NOMO-1 treated with dmso at 0.1 percent for 144 hours (cell line): Measurements from ENCODE around the gene KLHL29.
A peak's percentile ranks its signal among the peaks of the same experiment; 100 is the strongest.

Experiments
- DNase-seq: peaks from one replicate; lab custom pipeline; 2025; ENCODE audit not compliant: unreplicated experiment; lab: John Stamatoyannopoulos, UW

Gene KLHL29

DNA sequence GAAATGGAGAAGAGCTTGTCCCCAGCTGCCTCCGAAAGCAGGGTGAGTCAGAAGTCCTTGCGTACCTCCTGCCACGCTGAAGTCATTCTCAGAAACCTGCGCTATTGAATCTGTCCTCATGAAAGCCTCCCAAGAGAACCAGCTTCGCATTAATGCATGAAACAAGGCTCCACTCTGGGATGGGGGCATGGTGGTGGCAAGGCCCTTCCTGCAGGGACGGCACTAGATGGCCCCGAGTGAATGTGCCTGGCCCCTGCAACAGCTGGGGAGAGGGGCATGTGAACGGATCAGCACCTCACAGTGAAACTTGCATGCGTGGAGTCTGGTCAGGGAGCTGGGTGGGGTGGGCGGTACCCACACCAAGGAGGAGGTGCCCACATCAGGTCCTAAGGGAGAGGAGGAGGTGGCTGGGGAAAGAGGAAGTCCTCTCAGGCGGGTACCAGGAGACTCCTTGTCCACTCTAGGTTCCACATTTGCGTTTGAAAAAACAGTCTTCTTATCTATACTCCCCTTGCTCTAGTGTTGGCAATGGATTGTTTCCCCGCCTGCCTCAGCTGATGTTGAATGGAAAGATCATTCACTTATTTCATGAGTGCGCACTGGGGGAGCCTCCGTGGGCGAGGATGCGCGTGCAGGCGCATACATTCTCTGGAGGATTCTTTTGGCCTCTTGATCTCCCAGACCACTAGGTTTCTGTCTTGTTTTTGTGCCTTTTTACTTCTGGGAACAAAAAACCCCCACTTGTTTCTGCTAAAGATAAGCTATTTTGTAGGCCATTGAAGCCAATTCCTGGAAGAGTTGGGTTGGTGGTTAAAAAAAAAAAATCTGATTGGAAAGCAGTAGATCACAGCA lies 104.7 kb downstream of the KLHL29 start:
- no peak for DNase-seq

GRCh38 chr2:23491591-23492336 lies 106.8 kb downstream of the KLHL29 start:
- no peak for DNase-seq

GRCh38 chr2:23492337-23492675 lies 107.3 kb downstream of the KLHL29 start:
- DNase-seq: no peak

GRCh38 chr2:23492921-23493320 lies 107.9 kb downstream of the KLHL29 start:
- DNase-seq: no peak

DNA sequence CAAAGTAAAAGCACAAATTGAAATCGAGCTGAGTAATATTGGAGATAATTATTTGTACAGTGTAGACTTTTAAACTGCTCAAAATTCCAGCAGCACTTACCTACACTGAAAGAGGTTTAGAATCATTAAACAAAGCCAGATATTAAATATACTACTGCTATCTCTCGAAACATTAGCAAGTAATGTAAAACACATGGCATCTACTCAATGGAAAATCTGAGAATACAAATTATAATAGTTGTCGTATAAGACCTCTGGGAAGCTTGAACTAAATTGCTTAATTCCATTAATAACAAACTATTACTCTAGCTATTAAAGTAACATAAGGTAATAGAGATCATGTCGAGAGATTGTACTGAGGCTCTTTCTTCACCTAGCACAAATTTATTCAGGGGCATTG lies 108.9 kb downstream of the KLHL29 start:
- DNase-seq: no peak

DNA sequence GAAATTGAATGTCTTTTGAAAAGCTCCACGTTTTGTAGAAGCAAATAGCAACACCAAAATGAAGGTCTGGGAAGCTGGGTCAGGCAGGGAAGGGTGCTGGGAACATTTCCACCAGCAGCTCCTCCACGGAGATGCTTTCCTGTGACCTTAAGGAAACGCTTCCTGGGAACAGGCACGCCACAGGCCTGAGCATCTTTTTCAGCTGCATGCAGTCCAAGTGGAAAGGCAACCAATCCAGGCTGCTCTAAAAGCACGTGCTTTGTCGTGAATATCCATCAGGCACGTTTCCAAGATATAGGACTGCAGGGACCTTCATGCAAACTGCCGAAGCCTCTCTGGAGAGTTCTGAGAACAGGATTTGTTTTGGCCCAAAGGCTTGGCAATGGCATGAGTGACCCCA lies 109.3 kb downstream of the KLHL29 start:
- no peak for DNase-seq

- no peak for DNase-seq
These were observed 110.7 kb downstream of the KLHL29 start for GRCh38 chr2:23495661-23496114.

DNA sequence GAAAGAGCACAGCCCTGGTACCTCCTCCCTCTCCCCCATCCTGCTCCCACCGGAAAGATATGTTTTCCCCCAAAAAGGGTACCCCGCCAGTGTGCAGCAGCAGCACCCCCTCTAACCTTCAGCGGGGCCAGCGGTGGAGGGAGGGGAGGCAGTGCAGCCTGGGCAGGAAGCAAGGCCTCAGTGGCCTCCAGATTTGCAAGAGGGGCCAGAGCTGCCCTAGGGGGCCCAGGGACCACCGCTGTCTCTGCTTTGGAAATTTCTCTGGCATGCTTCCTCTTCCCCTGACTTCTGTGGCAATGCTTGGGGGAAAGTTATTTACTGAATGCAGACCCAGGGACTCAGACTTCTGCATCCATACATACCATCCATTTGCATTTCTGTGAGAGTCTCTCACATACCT lies 111.5 kb downstream of the KLHL29 start:
- no peak for DNase-seq

- peak; percentile 14 for DNase-seq
These were observed 112.1 kb downstream of the KLHL29 start for GRCh38 chr2:23497063-23497462.

DNA sequence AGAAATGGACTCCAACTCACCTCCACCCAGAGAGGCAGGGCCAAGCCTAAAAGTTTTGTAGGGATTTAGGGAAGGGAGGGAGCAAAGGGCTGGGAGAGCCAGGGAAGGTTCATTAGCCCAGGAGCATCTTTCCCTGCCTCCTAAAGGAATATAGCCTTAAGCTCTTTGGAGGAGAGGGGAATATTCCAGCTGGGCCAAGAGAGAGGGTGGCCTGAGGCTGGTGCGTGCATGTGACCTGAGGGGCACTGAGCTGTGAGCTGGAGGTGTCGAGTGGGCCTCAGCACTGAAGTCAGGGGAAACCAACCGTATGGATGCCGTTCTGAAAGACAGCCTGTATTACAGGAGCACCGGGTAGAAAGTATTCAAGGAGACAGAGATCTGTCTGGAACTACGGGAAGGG lies 112.6 kb downstream of the KLHL29 start:
- DNase-seq: no peak

- no peak for DNase-seq
These were observed 114.0 kb downstream of the KLHL29 start for GRCh38 chr2:23498943-23499342.

GRCh38 chr2:23499439-23499838 lies 114.5 kb downstream of the KLHL29 start:
- no peak for DNase-seq

DNA sequence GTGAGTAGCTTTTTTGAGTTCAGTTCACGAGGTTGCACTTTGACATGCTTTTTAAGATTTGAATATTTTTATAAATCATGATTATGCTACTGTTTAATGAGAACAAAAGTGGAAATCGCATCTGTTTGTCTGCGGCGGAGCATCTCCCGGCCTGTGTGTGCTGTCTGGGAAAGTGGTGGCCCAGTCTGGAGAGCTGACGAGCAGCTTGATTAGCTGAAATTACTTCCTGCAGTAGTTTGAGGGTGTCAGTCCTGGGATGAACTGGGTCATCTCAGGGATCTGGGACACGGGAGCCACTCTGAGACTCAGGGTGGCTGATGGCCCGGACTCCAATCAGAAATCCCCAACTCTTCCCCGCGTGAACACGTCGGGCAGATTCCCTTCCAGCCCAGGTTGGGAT lies 115.9 kb downstream of the KLHL29 start:
- DNase-seq: no peak

GRCh38 chr2:23502096-23502495 lies 117.1 kb downstream of the KLHL29 start:
- no peak for DNase-seq

GRCh38 chr2:23503097-23503496 lies 118.1 kb downstream of the KLHL29 start:
- no peak for DNase-seq

DNA sequence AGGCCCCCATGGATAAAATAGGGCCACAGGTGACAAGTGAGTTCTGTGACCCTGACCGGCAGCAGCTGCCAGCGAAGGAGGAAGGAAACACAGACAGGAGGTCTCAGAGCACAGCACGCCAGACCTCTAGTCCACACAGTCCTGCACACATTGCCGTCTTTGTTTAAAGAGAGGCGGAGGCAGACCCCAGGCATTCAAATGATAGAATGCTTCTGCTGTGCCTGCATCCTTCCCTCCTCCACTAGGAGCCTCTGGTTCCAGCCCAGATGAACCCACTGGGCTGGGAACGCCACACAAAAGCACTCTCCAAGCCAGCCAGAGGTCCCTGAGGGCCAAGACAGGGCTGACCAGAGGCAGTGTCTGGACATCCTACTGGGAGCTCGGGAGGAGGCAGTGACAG lies 118.7 kb downstream of the KLHL29 start:
- no peak for DNase-seq

GRCh38 chr2:23504591-23504990 lies 119.6 kb downstream of the KLHL29 start:
- no peak for DNase-seq

GRCh38 chr2:23505218-23505983 lies 120.4 kb downstream of the KLHL29 start:
- DNase-seq: no peak

DNA sequence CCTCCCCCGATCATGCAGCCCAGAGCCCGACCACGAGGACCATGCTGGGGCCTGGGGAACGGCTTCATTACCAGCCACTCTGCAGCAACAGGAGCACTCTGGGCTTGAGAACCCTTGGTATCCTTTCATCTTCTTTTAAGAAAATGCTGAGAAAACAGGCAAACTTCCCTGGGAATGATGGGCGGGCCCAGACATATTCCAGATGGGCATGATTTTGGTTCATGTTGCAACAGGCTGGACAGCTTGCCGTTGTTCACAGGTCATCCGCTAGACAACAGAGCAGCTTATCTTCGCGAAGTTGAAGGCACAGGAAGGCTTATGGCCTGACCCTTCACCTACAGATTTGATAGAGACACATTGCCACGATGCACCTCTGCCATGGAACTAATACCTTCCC lies 121.0 kb downstream of the KLHL29 start:
- no peak for DNase-seq

GRCh38 chr2:23506531-23507266 lies 121.7 kb downstream of the KLHL29 start:
- DNase-seq: peak; percentile 40
